Ishikawa (cell line): ENCODE measurements around the gene DDI2.

ENCODE experiments used
- CEBPB ChIP-seq: IDR thresholded peaks from 2 replicates; pipeline ENCODE4 v1.6.1; 2012
- CREB1 ChIP-seq: IDR thresholded peaks from 2 replicates; pipeline ENCODE4 v1.6.1; 2012; ENCODE audit warnings: low read depth
- EGR1 ChIP-seq: IDR thresholded peaks from 2 replicates; pipeline ENCODE4 v1.6.1; 2012
- EP300 ChIP-seq: IDR thresholded peaks from 2 replicates; pipeline ENCODE4 v1.6.1; 2012; ENCODE audit warnings: borderline replicate concordance
- FOXM1 ChIP-seq: IDR thresholded peaks from 2 replicates; pipeline ENCODE4 v1.6.1; 2012; ENCODE audit warnings: low read depth, borderline replicate concordance
- MAX ChIP-seq: IDR thresholded peaks from 2 replicates; pipeline ENCODE4 v1.6.1; 2012
- NFIC ChIP-seq: IDR thresholded peaks from 2 replicates; pipeline ENCODE4 v1.6.1; 2012
- RAD21 ChIP-seq: IDR thresholded peaks from 2 replicates; pipeline ENCODE4 v1.6.1; 2012; ENCODE audit warnings: low read depth
- REST ChIP-seq: IDR thresholded peaks from 2 replicates; pipeline ENCODE4 v1.6.1; 2012; ENCODE audit warnings: low read depth, mild to moderate bottlenecking
- TAF1 ChIP-seq: IDR thresholded peaks from 2 replicates; pipeline ENCODE4 v1.6.1; 2012; ENCODE audit warnings: low read depth, mild to moderate bottlenecking
- TCF12 ChIP-seq: IDR thresholded peaks from 2 replicates; pipeline ENCODE4 v1.6.1; 2012; ENCODE audit warnings: low read depth
- TEAD4 ChIP-seq: IDR thresholded peaks from 2 replicates; pipeline ENCODE4 v1.6.1; 2012
- USF1 ChIP-seq: IDR thresholded peaks from 2 replicates; pipeline ENCODE4 v1.6.1; 2012
- YY1 ChIP-seq: IDR thresholded peaks from 2 replicates; pipeline ENCODE4 v1.6.1; 2012; ENCODE audit warnings: low read depth
- ZBTB7A ChIP-seq: IDR thresholded peaks from 2 replicates; pipeline ENCODE4 v1.6.1; 2012; ENCODE audit warnings: low read depth

Gene DDI2

GRCh38 chr1:15575549-15576150 is 41.6 kb upstream of the DDI2 start:
- TF ChIP-seq MAX (no peak), TCF12 (no peak), CREB1 (no peak), FOXM1 (no peak), NFIC (no peak), EP300 (no peak), TEAD4 (no peak), ZBTB7A (no peak), CEBPB (no peak), REST (no peak), TAF1 (no peak), RAD21 (no peak), EGR1 (no peak), YY1 (no peak), USF1 (no peak)

- TF ChIP-seq CREB1 (no peak), TEAD4 (no peak), NFIC (no peak), EGR1 (no peak)
Observed at GRCh38 chr1:15577691-15578090, 39.6 kb upstream of the DDI2 start.

GRCh38 chr1:15578921-15579682 is 38.2 kb upstream of the DDI2 start:
- no peak for TF ChIP-seq NFIC
- TF ChIP-seq YY1 = no peak
- no peak for TF ChIP-seq FOXM1

GRCh38 chr1:15579683-15580047 is 37.6 kb upstream of the DDI2 start:
- TF ChIP-seq CREB1 (no peak), TCF12 (0 out of 2 replicates have a peak, but pooled peaks have one; percentile 18), NFIC (no peak), MAX (no peak)

- TF ChIP-seq EGR1 = no peak
- no peak for TF ChIP-seq FOXM1
- TF ChIP-seq NFIC = no peak
- no peak for TF ChIP-seq TEAD4
- no peak for TF ChIP-seq REST
- no peak for TF ChIP-seq ZBTB7A
- TF ChIP-seq EP300 = no peak
- TF ChIP-seq TCF12 = no peak
- TF ChIP-seq RAD21 = no peak
- TF ChIP-seq CEBPB = no peak
- TF ChIP-seq CREB1 = no peak
- TF ChIP-seq MAX = no peak
- no peak for TF ChIP-seq YY1
- TF ChIP-seq TAF1 = no peak
- no peak for TF ChIP-seq USF1
Observed at GRCh38 chr1:15583016-15583706, 34.1 kb upstream of the DDI2 start.
